Spleen (tissue), 7 donors: ENCODE data around the gene DEPP1.

Experiments
- CTCF ChIP-seq, 11 experiments: fragments of 200-600 bp in 7 of 11; fragments of 450-650 bp in 4 of 11; sonication (generic) in 4 of 11; IDR thresholded peaks in 8 of 11; conservative IDR thresholded peaks in 3 of 11; 1 replicate in 7 of 11; 2 replicates in 4 of 11; pipeline versions ENCODE4 v1.4.0 to v1.8.0; 2016 to 2021; ENCODE audit warnings: antibody characterized with exemption in 11 of 11, inconsistent platforms in 4 of 11, mild to moderate bottlenecking in 1 of 11
- POLR2AphosphoS5 ChIP-seq, 3 donors: sonication (generic); formaldehyde crosslinking; IDR thresholded peaks; one replicate each; pipeline ENCODE4 v1.5.1; 2017; ENCODE audit warnings: antibody characterized with exemption in 3 of 3
- donor health status: DM: no; HTN: no; CAD: no; lungs with moderate emphysema.
- donor health status: DM: no; HTN: no; CAD: no.
- donor health status: DM: no; HTN: no; CAD: no.

DNA sequence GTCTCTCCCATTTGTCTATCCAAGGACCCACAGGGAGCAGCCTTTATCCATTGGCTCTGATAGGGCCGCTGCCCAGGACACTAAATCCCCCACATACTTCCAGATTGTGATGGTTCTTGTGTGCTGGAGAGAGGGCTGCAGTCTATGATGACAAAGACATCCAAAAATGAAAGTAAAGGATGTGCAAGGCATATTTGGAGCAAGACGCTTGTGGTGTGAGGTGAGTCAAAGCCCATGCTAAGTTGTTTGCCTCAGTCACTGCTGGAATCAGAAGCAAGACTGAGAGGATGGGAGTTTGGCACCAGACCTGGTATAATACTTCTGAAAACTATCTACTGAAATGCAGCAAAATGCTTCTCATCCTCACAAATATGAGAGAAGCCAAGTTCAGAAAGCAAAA is 44.8 kb upstream of the DEPP1 start:
- TF ChIP-seq CTCF (IDR thresholded peaks at IDR 0.05 in 8 of 11, conservative IDR thresholded peaks at IDR 0.05 in 3 of 11), result no peak
- no peak for TF ChIP-seq POLR2AphosphoS5 (IDR thresholded peaks at IDR 0.05)
